HEK293 (cell line): ENCODE measurements around the gene GLI1.

Experiments used
- CTCF ChIA-PET: fragments of 350-600 bp; formaldehyde crosslinking; extraction: SDS; loops from one replicate; lab custom pipeline; 2021; ENCODE audit warnings: antibody characterized with exemption; lab: Yijun Ruan, JAX
- POLR2A ChIA-PET: fragments of 300-600 bp; formaldehyde crosslinking; extraction: SDS; loops from one replicate; lab custom pipeline; 2020; ENCODE audit warnings: antibody characterized with exemption, inconsistent platforms; lab: Yijun Ruan, JAX
- H3K27ac ChIP-seq: fragments of 200-500 bp; sonication (Bioruptor generic); 2 replicates; pipeline ENCODE4 v1.5.1; 2014; ENCODE audit warnings: low read depth, low read length, control low read depth, inconsistent platforms; ENCODE audit errors: extremely low read depth
- H3K36me3 ChIP-seq, 2 experiments: fragments of 200-500 bp in 1 of 2; sonication (Bioruptor generic) in 1 of 2; 1 replicate in 1 of 2; 2 replicates in 1 of 2; pipeline ENCODE4 v1.5.1; 2014 to 2017; ENCODE audit warnings: inconsistent platforms in 2 of 2, low read length in 2 of 2; ENCODE audit not compliant: control insufficient read depth in 2 of 2, insufficient read depth in 1 of 2
- H3K4me1 ChIP-seq: fragments of 200-500 bp; sonication (Bioruptor generic); 2 replicates; pipeline ENCODE4 v1.5.1; 2014; ENCODE audit warnings: mild to moderate bottlenecking, low read length, inconsistent platforms; ENCODE audit not compliant: control insufficient read depth, insufficient read depth
- H3K4me3 ChIP-seq: 2 replicates; pipeline ENCODE4 v1.5.1; 2011; ENCODE audit warnings: low read depth, mild to moderate bottlenecking, control low read depth, low read length, moderate library complexity
- H3K9me3 ChIP-seq: fragments of 200-500 bp; sonication (Bioruptor generic); 2 replicates; pipeline ENCODE4 v1.5.1; 2014; ENCODE audit warnings: low read depth, low read length, inconsistent platforms; ENCODE audit not compliant: control insufficient read depth, insufficient read depth
- BCL11A ChIP-seq: fragments of 450-650 bp; formaldehyde crosslinking; IDR thresholded peaks from 2 replicates; pipeline ENCODE4 v1.5.1; 2016; ENCODE audit warnings: low read depth, missing biosample characterization, missing genetic modification characterization
- GLIS1 ChIP-seq: fragments of 450-650 bp; formaldehyde crosslinking; IDR thresholded peaks from 2 replicates; pipeline ENCODE4 v1.5.1; 2016; ENCODE audit warnings: missing biosample characterization, missing genetic modification characterization
- GLIS2 ChIP-seq: fragments of 450-650 bp; formaldehyde crosslinking; IDR thresholded peaks from 2 replicates; pipeline ENCODE4 v1.5.1; 2016; ENCODE audit warnings: missing biosample characterization, missing genetic modification characterization
- KLF7 ChIP-seq: fragments of 450-650 bp; formaldehyde crosslinking; IDR thresholded peaks from 2 replicates; pipeline ENCODE4 v1.5.1; 2016; ENCODE audit warnings: missing biosample characterization, missing genetic modification characterization, borderline replicate concordance
- KLF8 ChIP-seq: fragments of 450-650 bp; formaldehyde crosslinking; IDR thresholded peaks from 2 replicates; pipeline ENCODE4 v1.5.1; 2016; ENCODE audit warnings: missing biosample characterization, missing genetic modification characterization
- MZF1 ChIP-seq: fragments of 450-650 bp; formaldehyde crosslinking; IDR thresholded peaks from 2 replicates; pipeline ENCODE4 v1.5.1; 2017; ENCODE audit warnings: missing biosample characterization, missing genetic modification characterization, borderline replicate concordance
- SP2 ChIP-seq: fragments of 450-650 bp; formaldehyde crosslinking; IDR thresholded peaks from 2 replicates; pipeline ENCODE4 v1.5.1; 2016; ENCODE audit warnings: missing biosample characterization, missing genetic modification characterization
- ZBTB11 ChIP-seq: fragments of 450-650 bp; formaldehyde crosslinking; conservative IDR thresholded peaks from 2 replicates; pipeline ENCODE4 v1.5.1; 2016; ENCODE audit warnings: low read depth, missing biosample characterization, missing genetic modification characterization
- ZBTB7A ChIP-seq: fragments of 450-650 bp; formaldehyde crosslinking; IDR thresholded peaks from 2 replicates; pipeline ENCODE4 v1.5.1; 2016; ENCODE audit warnings: low read depth, missing biosample characterization, missing genetic modification characterization
- ZEB2 ChIP-seq: fragments of 450-650 bp; formaldehyde crosslinking; IDR thresholded peaks from 2 replicates; pipeline ENCODE4 v1.5.1; 2016; ENCODE audit warnings: missing biosample characterization, missing genetic modification characterization
- ZFHX2 ChIP-seq: fragments of 450-650 bp; formaldehyde crosslinking; conservative IDR thresholded peaks from 2 replicates; pipeline ENCODE4 v1.5.1; 2016; ENCODE audit warnings: missing biosample characterization, missing genetic modification characterization
- ZIC2 ChIP-seq: fragments of 450-650 bp; formaldehyde crosslinking; IDR thresholded peaks from 2 replicates; pipeline ENCODE4 v1.5.1; 2016; ENCODE audit warnings: missing biosample characterization, missing genetic modification characterization
- ZNF146 ChIP-seq: fragments of 450-650 bp; formaldehyde crosslinking; IDR thresholded peaks from 2 replicates; pipeline ENCODE4 v1.5.1; 2016; ENCODE audit warnings: missing biosample characterization, missing genetic modification characterization
- ZNF155 ChIP-seq: fragments of 450-650 bp; formaldehyde crosslinking; IDR thresholded peaks from 2 replicates; pipeline ENCODE4 v1.5.1; 2016; ENCODE audit warnings: missing biosample characterization, missing genetic modification characterization
- ZNF292 ChIP-seq: fragments of 450-650 bp; formaldehyde crosslinking; IDR thresholded peaks from 2 replicates; pipeline ENCODE4 v1.5.1; 2016; ENCODE audit warnings: low read depth, missing biosample characterization, missing genetic modification characterization, borderline replicate concordance
- ZNF335 ChIP-seq: fragments of 450-650 bp; formaldehyde crosslinking; conservative IDR thresholded peaks from 2 replicates; pipeline ENCODE4 v1.5.1; 2016; ENCODE audit warnings: missing biosample characterization, missing genetic modification characterization
- ZNF350 ChIP-seq: fragments of 450-650 bp; formaldehyde crosslinking; IDR thresholded peaks from 2 replicates; pipeline ENCODE4 v1.5.0; 2017; ENCODE audit warnings: missing biosample characterization, mild to moderate bottlenecking, missing genetic modification characterization
- ZNF366 ChIP-seq: fragments of 450-650 bp; formaldehyde crosslinking; conservative IDR thresholded peaks from 2 replicates; pipeline ENCODE4 v1.5.1; 2016; ENCODE audit warnings: missing biosample characterization, missing genetic modification characterization
- ZNF513 ChIP-seq: fragments of 450-650 bp; IDR thresholded peaks from 2 replicates; pipeline ENCODE4 v1.5.1; 2018; ENCODE audit warnings: missing biosample characterization, missing genetic modification characterization
- ZNF654 ChIP-seq: fragments of 450-650 bp; formaldehyde crosslinking; IDR thresholded peaks from 2 replicates; pipeline ENCODE4 v1.5.1; 2016; ENCODE audit warnings: low read depth, missing biosample characterization, missing genetic modification characterization
- ZNF843 ChIP-seq: fragments of 450-650 bp; formaldehyde crosslinking; IDR thresholded peaks from 2 replicates; pipeline ENCODE4 v1.5.1; 2016; ENCODE audit warnings: missing biosample characterization, missing genetic modification characterization
- TF ChIP-seq, protein P1 (sequence below): fragments of 450-650 bp; formaldehyde crosslinking; IDR thresholded peaks from 2 replicates; pipeline ENCODE4 v1.5.1; 2016; ENCODE audit warnings: missing biosample characterization, missing genetic modification characterization
- TF ChIP-seq, protein P2 (sequence below): fragments of 450-650 bp; formaldehyde crosslinking; IDR thresholded peaks from 2 replicates; pipeline ENCODE4 v1.5.1; 2017; ENCODE audit warnings: missing biosample characterization, missing genetic modification characterization
- TF ChIP-seq, protein P3 (sequence below): fragments of 450-650 bp; formaldehyde crosslinking; IDR thresholded peaks from 2 replicates; pipeline ENCODE4 v1.5.1; 2016; ENCODE audit warnings: missing biosample characterization, missing genetic modification characterization
- TF ChIP-seq, protein P4 (sequence below): fragments of 450-650 bp; formaldehyde crosslinking; IDR thresholded peaks from 2 replicates; pipeline ENCODE4 v1.5.1; 2016; ENCODE audit warnings: missing biosample characterization, missing genetic modification characterization

The GLI1 gene

GRCh38 chr12:57459055-57459749 is 383 bp upstream of the GLI1 start (continued):
- TF ChIP-seq ZNF513 (tag by site-specific recombination), result no peak; the same call in 1 of the 2 replicates
- TF ChIP-seq ZNF350, result no peak
- TF ChIP-seq, all 188 proteins: peak for 54

- Histone ChIP-seq H3K9me3 (no peaks in the 10 kb centered on the region), H3K27ac (no peak overlapping the region), H3K4me1 (peaks cover 8% of the 10 kb centered on the region), H3K4me3 (no peak overlapping the region), H3K36me3 (no peaks in the 10 kb centered on the region)
- ChIA-PET POLR2A (interaction anchor here (0.6 to 4.0 kb wide), 4 partner anchors 46 to 231 kb away, joined by 3 to 13 read pairs (median 8); partner anchors contain the start of genes DDIT3 and SHMT2), CTCF (interaction anchor here (1.2 to 4.2 kb wide), 5 partner anchors 7 to 217 kb away, joined by 5 to 38 read pairs (median 24); no protein-coding TSS in a partner anchor)
- TF ChIP-seq ZEB2 (tag by site-specific recombination), result 0 out of 2 replicates have a peak, but pooled peaks have one; percentile 34
- TF ChIP-seq ZNF146, result no peak
- peak; percentile 83 for TF ChIP-seq BCL11A
- TF ChIP-seq MZF1 (tag by site-specific recombination), result no peak
- TF ChIP-seq, protein P1, sequence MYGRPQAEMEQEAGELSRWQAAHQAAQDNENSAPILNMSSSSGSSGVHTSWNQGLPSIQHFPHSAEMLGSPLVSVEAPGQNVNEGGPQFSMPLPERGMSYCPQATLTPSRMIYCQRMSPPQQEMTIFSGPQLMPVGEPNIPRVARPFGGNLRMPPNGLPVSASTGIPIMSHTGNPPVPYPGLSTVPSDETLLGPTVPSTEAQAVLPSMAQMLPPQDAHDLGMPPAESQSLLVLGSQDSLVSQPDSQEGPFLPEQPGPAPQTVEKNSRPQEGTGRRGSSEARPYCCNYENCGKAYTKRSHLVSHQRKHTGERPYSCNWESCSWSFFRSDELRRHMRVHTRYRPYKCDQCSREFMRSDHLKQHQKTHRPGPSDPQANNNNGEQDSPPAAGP (tag by site-specific recombination), result 0 out of 2 replicates have a peak, but pooled peaks have one; percentile 8
- no peak for TF ChIP-seq ZBTB7A (tag by site-specific recombination)
- peak; percentile 63 for TF ChIP-seq KLF8
- no peak for TF ChIP-seq ZNF350
- TF ChIP-seq ZNF366, result peak; percentile 91
- peak; percentile 37 for TF ChIP-seq ZFHX2
- TF ChIP-seq ZNF843 (tag by site-specific recombination), result no peak
- TF ChIP-seq, protein P2, sequence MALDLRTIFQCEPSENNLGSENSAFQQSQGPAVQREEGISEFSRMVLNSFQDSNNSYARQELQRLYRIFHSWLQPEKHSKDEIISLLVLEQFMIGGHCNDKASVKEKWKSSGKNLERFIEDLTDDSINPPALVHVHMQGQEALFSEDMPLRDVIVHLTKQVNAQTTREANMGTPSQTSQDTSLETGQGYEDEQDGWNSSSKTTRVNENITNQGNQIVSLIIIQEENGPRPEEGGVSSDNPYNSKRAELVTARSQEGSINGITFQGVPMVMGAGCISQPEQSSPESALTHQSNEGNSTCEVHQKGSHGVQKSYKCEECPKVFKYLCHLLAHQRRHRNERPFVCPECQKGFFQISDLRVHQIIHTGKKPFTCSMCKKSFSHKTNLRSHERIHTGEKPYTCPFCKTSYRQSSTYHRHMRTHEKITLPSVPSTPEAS (tag by site-specific recombination), result no peak
- TF ChIP-seq GLIS1 (tag by site-specific recombination), result peak; percentile 96
- TF ChIP-seq GLIS2 (tag by site-specific recombination), result peak; percentile 75; the same call in 1 of the 2 replicates
- no peak for TF ChIP-seq ZNF335 (tag by site-specific recombination)
- peak; percentile 73 for TF ChIP-seq ZBTB11
- peak; percentile 33 for TF ChIP-seq SP2
- TF ChIP-seq, protein P3, sequence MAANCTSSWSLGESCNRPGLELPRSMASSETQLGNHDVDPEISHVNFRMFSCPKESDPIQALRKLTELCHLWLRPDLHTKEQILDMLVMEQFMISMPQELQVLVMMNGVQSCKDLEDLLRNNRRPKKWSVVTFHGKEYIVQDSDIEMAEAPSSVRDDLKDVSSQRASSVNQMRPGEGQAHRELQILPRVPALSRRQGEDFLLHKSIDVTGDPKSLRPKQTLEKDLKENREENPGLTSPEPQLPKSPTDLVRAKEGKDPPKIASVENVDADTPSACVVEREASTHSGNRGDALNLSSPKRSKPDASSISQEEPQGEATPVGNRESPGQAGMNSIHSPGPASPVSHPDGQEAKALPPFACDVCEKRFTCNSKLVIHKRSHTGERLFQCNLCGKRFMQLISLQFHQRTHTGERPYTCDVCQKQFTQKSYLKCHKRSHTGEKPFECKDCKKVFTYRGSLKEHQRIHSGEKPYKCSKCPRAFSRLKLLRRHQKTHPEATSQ, result no peak
- no peak for TF ChIP-seq ZNF292 (tag by site-specific recombination)
- TF ChIP-seq KLF7 (tag by site-specific recombination), result no peak
- no peak for TF ChIP-seq ZNF155 (tag by site-specific recombination)
- no peak for TF ChIP-seq ZIC2 (tag by site-specific recombination)
- TF ChIP-seq, protein P4, sequence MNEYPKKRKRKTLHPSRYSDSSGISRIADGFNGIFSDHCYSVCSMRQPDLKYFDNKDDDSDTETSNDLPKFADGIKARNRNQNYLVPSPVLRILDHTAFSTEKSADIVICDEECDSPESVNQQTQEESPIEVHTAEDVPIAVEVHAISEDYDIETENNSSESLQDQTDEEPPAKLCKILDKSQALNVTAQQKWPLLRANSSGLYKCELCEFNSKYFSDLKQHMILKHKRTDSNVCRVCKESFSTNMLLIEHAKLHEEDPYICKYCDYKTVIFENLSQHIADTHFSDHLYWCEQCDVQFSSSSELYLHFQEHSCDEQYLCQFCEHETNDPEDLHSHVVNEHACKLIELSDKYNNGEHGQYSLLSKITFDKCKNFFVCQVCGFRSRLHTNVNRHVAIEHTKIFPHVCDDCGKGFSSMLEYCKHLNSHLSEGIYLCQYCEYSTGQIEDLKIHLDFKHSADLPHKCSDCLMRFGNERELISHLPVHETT (tag by site-specific recombination), result no peak
- TF ChIP-seq ZNF654 (tag by site-specific recombination), result no peak
Observed at GRCh38 chr12:57460468-57460784, 841 bp downstream of the GLI1 start.
